ENCODE results near the gene MICU1. TPM values are rescaled to one million over a fixed set of nuclear protein-coding genes. Genes with fewer than 3 reads are reported as not detected.
"Not testable (repeated sequence)": the region's sequence is repeated elsewhere in the genome, so short reads cannot be mapped to it uniquely, and the experiment has no call there.

Gene MICU1
- total RNA-seq, 3 donors from 2014 or later: 27.2 to 44.3 (median 33.9) TPM

- Histone ChIP-seq H3K27ac (no peak overlapping the region), H3K9me3 (no peaks in the 10 kb centered on the region), H3K36me3 (peaks cover 5% of the 10 kb centered on the region), H3K4me3 (no peak overlapping the region), H3K27me3 (no peaks in the 10 kb centered on the region), H3K4me1 (no peaks in the 10 kb centered on the region)
- TF ChIP-seq POLR2A (IDR thresholded peaks at IDR 0.05): no peak
- TF ChIP-seq CTCF (IDR thresholded peaks at IDR 0.05): no peak
- no peak for TF ChIP-seq POLR2AphosphoS5 (IDR thresholded peaks at IDR 0.05)
- DNase-seq (ENCODE audit: low spot score in 2 of 2): no peak
- intact Hi-C loops (cut with DNase I; ENCODE audit: low total_unique reads): no loop called here
Measured at GRCh38 chr10:72477463-72477862, 148.4 kb downstream of the MICU1 start.

- Histone ChIP-seq H3K4me3 (no peak overlapping the region), H3K36me3 (peaks cover 5% of the 10 kb centered on the region), H3K9me3 (no peaks in the 10 kb centered on the region), H3K27ac (no peak overlapping the region), H3K4me1 (no peaks in the 10 kb centered on the region), H3K27me3 (no peaks in the 10 kb centered on the region)
- TF ChIP-seq POLR2AphosphoS5 (IDR thresholded peaks at IDR 0.05): no peak
- no peak for TF ChIP-seq POLR2A (IDR thresholded peaks at IDR 0.05)
- TF ChIP-seq CTCF (IDR thresholded peaks at IDR 0.05): no peak
- intact Hi-C loops (cut with DNase I; ENCODE audit: low total_unique reads): no loop called here
- no peak for DNase-seq (ENCODE audit: low spot score in 2 of 2)
Measured at GRCh38 chr10:72472306-72472705, 153.6 kb downstream of the MICU1 start.

GRCh38 chr10:72470666-72471065 is 155.2 kb downstream of the MICU1 start:
- Histone ChIP-seq H3K36me3 (peaks cover 5% of the 10 kb centered on the region), H3K4me1 (no peaks in the 10 kb centered on the region), H3K4me3 (no peak overlapping the region), H3K9me3 (no peaks in the 10 kb centered on the region), H3K27ac (no peak overlapping the region), H3K27me3 (no peaks in the 10 kb centered on the region)
- no peak for DNase-seq (ENCODE audit: low spot score in 2 of 2)
- intact Hi-C loops (cut with DNase I; ENCODE audit: low total_unique reads): no loop called here
- TF ChIP-seq POLR2AphosphoS5 (IDR thresholded peaks at IDR 0.05) (no peak), POLR2A (IDR thresholded peaks at IDR 0.05) (no peak), CTCF (IDR thresholded peaks at IDR 0.05) (no peak)

- intact Hi-C loops (cut with DNase I; ENCODE audit: low total_unique reads); H3K27ac ChIP-seq; H3K36me3 ChIP-seq; DNase-seq (ENCODE audit: low spot score in 2 of 2); H3K4me1 ChIP-seq; H3K27me3 ChIP-seq; H3K9me3 ChIP-seq; H3K4me3 ChIP-seq: not testable (repeated sequence)
Measured at GRCh38 chr10:72467064-72467463, 158.8 kb downstream of the MICU1 start.

GRCh38 chr10:72466018-72466417 is 159.9 kb downstream of the MICU1 start:
- DNase-seq (ENCODE audit: low spot score in 2 of 2): no peak
- H3K9me3 ChIP-seq: no peaks in the 10 kb centered on the region
- no peak overlapping the region for H3K4me3 ChIP-seq
- H3K27me3 ChIP-seq: no peaks in the 10 kb centered on the region
- H3K4me1 ChIP-seq: no peaks in the 10 kb centered on the region
- TF ChIP-seq POLR2AphosphoS5 (IDR thresholded peaks at IDR 0.05): no peak
- TF ChIP-seq POLR2A (IDR thresholded peaks at IDR 0.05): no peak
- no peak for TF ChIP-seq CTCF (IDR thresholded peaks at IDR 0.05)
- no peaks in the 10 kb centered on the region for H3K36me3 ChIP-seq
- intact Hi-C loops (cut with DNase I; ENCODE audit: low total_unique reads): no loop called here
- no peak overlapping the region for H3K27ac ChIP-seq

- H3K9me3 ChIP-seq: no peaks in the 10 kb centered on the region
- no peak overlapping the region for H3K4me3 ChIP-seq
- H3K36me3 ChIP-seq: no peaks in the 10 kb centered on the region
- H3K27ac ChIP-seq: no peak overlapping the region
- DNase-seq (ENCODE audit: low spot score in 2 of 2): no peak
- H3K27me3 ChIP-seq: no peaks in the 10 kb centered on the region
- TF ChIP-seq POLR2AphosphoS5 (IDR thresholded peaks at IDR 0.05): no peak
- TF ChIP-seq POLR2A (IDR thresholded peaks at IDR 0.05): no peak
- no peak for TF ChIP-seq CTCF (IDR thresholded peaks at IDR 0.05)
- intact Hi-C loops (cut with DNase I; ENCODE audit: low total_unique reads): no loop called here
- no peaks in the 10 kb centered on the region for H3K4me1 ChIP-seq
Measured at GRCh38 chr10:72464438-72464837, 161.4 kb downstream of the MICU1 start.
